OCI-LY3 (cell line): ENCODE data around the gene PTAR1.

Experiments
- H2AFZ ChIP-seq: fragments of 200-600, 300-600 bp; shearing (Covaris generic); 2 replicates; pipeline ENCODE4 v1.6.0; 2014; ENCODE audit warnings: antibody characterized with exemption, low read depth, low read length
- H3K27ac ChIP-seq: fragments of 200-600, 300-600 bp; sonication (generic); 2 replicates; pipeline ENCODE4 v1.5.1; 2014; ENCODE audit warnings: mild to moderate bottlenecking, low read length, moderate library complexity, mixed read lengths
- H3K27me3 ChIP-seq: fragments of 200-600, 300-600 bp; sonication (generic); 2 replicates; pipeline ENCODE4 v1.6.1; 2014; ENCODE audit warnings: low read depth, low read length, mixed read lengths
- H3K36me3 ChIP-seq: fragments of 200-600, 300-600 bp; sonication (generic); replicated peaks from 2 replicates; pipeline ENCODE3; 2014; ENCODE audit warnings: low read depth, low read length, mixed read lengths
- H3K4me1 ChIP-seq: fragments of 300-600, 200-600 bp; sonication (generic); 2 replicates; pipeline ENCODE4 v1.6.1; 2014; ENCODE audit warnings: low read length, mixed read lengths
- H3K4me2 ChIP-seq: fragments of 200-600, 300-600 bp; sonication (generic); 2 replicates; pipeline ENCODE4 v1.6.1; 2014; ENCODE audit warnings: low read length, mixed read lengths
- H3K4me3 ChIP-seq: fragments of 300-600, 200-600 bp; sonication (generic); 2 replicates; pipeline ENCODE4 v1.5.1; 2014; ENCODE audit warnings: antibody characterized with exemption, mild to moderate bottlenecking, low read length, moderate library complexity
- H3K79me2 ChIP-seq: fragments of 300-600, 200-600 bp; shearing (Covaris generic); 2 replicates; pipeline ENCODE4 v1.6.1; 2014; ENCODE audit warnings: mild to moderate bottlenecking, low read length, mixed read lengths
- H3K9ac ChIP-seq: fragments of 300-600, 200-600 bp; shearing (Covaris generic); 2 replicates; pipeline ENCODE4 v1.6.0; 2014; ENCODE audit warnings: mild to moderate bottlenecking, low read length, moderate library complexity
- H3K9me3 ChIP-seq: fragments of 200-600, 300-600 bp; shearing (Covaris generic); 2 replicates; pipeline ENCODE4 v1.6.1; 2014; ENCODE audit warnings: low read length, mixed read lengths; ENCODE audit not compliant: insufficient read depth
- H4K20me1 ChIP-seq: fragments of 200-600, 300-600 bp; sonication (generic); 2 replicates; pipeline ENCODE4 v1.6.1; 2016; ENCODE audit warnings: low read length, mixed read lengths; ENCODE audit not compliant: insufficient read depth
- CTCF ChIP-seq: fragments of 200-600, 300-600 bp; sonication (generic); IDR thresholded peaks from 2 replicates; pipeline ENCODE4 v1.5.1; 2014; ENCODE audit warnings: antibody characterized with exemption, low read length, low read depth
- EZH2phosphoT487 ChIP-seq: fragments of 200-600 bp; shearing (Covaris generic); IDR thresholded peaks from 2 replicates; pipeline ENCODE4 v1.6.1; 2018; ENCODE audit warnings: antibody characterized with exemption, mixed run types, low read depth

The PTAR1 gene

GRCh38 chr9:69683927-69684326 is 75.9 kb downstream of the PTAR1 start:
- TF ChIP-seq CTCF (no peak), EZH2phosphoT487 (no peak)
- Histone ChIP-seq H3K9ac (no peak overlapping the region), H3K79me2 (no peaks in the 10 kb centered on the region), H3K4me3 (no peak overlapping the region), H3K27ac (no peak overlapping the region), H3K4me1 (no peaks in the 10 kb centered on the region), H3K36me3 (no peaks in the 10 kb centered on the region), H4K20me1 (no peaks in the 10 kb centered on the region), H2AFZ (no peak overlapping the region), H3K9me3 (no peaks in the 10 kb centered on the region), H3K4me2 (no peak overlapping the region), H3K27me3 (no peaks in the 10 kb centered on the region)

GRCh38 chr9:69678843-69679538 is 80.8 kb downstream of the PTAR1 start:
- no peak overlapping the region for H2AFZ ChIP-seq
- no peaks in the 10 kb centered on the region for H3K36me3 ChIP-seq
- H3K27ac ChIP-seq, result no peak overlapping the region
- H4K20me1 ChIP-seq, result no peaks in the 10 kb centered on the region
- TF ChIP-seq EZH2phosphoT487, result no peak
- TF ChIP-seq CTCF, result no peak
- no peak overlapping the region for H3K4me2 ChIP-seq
- no peak overlapping the region for H3K9ac ChIP-seq
- no peaks in the 10 kb centered on the region for H3K4me1 ChIP-seq
- peaks cover 3% of the 10 kb centered on the region; the same call in 1 of the 2 replicates for H3K27me3 ChIP-seq
- H3K9me3 ChIP-seq, result no peaks in the 10 kb centered on the region
- H3K79me2 ChIP-seq, result no peaks in the 10 kb centered on the region
- no peak overlapping the region for H3K4me3 ChIP-seq

GRCh38 chr9:69677931-69678330 is 81.9 kb downstream of the PTAR1 start:
- Histone ChIP-seq H3K27ac (no peak overlapping the region), H2AFZ (no peak overlapping the region), H3K36me3 (no peaks in the 10 kb centered on the region), H3K27me3 (peaks cover 3% of the 10 kb centered on the region; the same call in 1 of the 2 replicates), H3K9me3 (no peaks in the 10 kb centered on the region), H3K4me1 (no peaks in the 10 kb centered on the region), H4K20me1 (no peaks in the 10 kb centered on the region), H3K9ac (no peak overlapping the region), H3K4me2 (no peak overlapping the region), H3K79me2 (no peaks in the 10 kb centered on the region), H3K4me3 (no peak overlapping the region)
- no peak for TF ChIP-seq EZH2phosphoT487
- TF ChIP-seq CTCF, result no peak

GRCh38 chr9:69675563-69675962 is 84.2 kb downstream of the PTAR1 start:
- H2AFZ ChIP-seq, result no peak overlapping the region
- H3K27ac ChIP-seq, result no peak overlapping the region
- no peak overlapping the region for H3K4me2 ChIP-seq
- H4K20me1 ChIP-seq, result no peaks in the 10 kb centered on the region
- H3K4me3 ChIP-seq, result no peak overlapping the region
- TF ChIP-seq EZH2phosphoT487, result no peak
- TF ChIP-seq CTCF, result no peak
- H3K27me3 ChIP-seq, result peaks cover 3% of the 10 kb centered on the region; the same call in 1 of the 2 replicates
- H3K9me3 ChIP-seq, result no peaks in the 10 kb centered on the region
- no peak overlapping the region for H3K9ac ChIP-seq
- no peaks in the 10 kb centered on the region for H3K4me1 ChIP-seq
- H3K36me3 ChIP-seq, result no peaks in the 10 kb centered on the region
- no peaks in the 10 kb centered on the region for H3K79me2 ChIP-seq
